Stimulated activated CD4-positive, alpha-beta T cell treated with anti-CD3 and anti-CD28 coated beads, Interleukin-4, amount 100 ng/mL, for 24 hours (primary cell): ENCODE results near the gene ST6GALNAC4.
A peak's percentile ranks its signal among the peaks of the same experiment; 100 is the strongest.

ENCODE experiments used
- DNase-seq: peaks from one replicate; pipeline ENCODE4 v3.0.0-alpha.2; 2020

The ST6GALNAC4 gene

DNA sequence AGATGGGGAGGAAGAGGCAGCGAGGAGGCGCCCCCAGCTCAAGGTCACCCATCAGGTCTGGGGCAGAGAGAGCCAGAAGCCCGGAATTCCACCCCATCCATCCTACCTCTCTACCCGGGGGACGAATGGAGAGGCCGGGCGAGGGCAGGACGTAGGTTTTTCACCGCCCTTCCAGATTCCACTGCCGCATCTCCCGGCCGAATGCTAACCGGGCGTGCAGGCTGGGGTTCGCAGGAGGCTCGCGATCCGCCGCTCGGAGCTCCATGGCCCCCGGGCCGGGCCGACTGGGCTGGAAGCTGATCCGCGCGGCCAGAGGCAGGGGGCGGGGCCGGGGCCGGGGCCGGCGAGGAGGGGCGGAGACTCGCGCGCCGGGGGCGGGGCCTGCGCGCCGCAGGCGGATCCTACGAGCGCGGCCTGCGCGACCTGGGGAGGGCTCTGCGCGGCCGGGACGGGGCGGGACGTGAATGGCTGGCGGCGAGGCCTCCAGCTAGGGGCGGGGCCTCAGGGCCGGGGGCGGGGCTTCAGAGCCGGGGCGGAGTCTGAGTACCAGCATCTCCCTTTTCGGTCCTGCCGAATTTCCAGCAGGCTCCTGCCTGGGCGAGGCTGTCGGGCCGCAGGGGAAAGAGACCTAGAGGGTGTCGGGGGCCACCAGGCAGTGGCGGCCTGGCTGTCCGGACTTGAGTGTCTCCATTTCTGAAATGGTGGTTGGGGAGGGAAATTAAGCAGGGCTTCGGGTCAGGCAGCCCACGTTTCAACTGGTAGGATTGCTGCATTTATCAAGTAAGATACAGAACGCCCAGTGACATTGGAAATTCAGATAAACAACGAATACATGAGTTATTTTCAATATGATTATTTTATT is at the start of gene ST6GALNAC4:
ST6GALNAC4 (minus strand) TSS at position 322 of the 862 bp plus-strand sequence. CDS start 622 bp downstream, outside the sequence.
- DNase-seq, result peak; percentile 94

DNA sequence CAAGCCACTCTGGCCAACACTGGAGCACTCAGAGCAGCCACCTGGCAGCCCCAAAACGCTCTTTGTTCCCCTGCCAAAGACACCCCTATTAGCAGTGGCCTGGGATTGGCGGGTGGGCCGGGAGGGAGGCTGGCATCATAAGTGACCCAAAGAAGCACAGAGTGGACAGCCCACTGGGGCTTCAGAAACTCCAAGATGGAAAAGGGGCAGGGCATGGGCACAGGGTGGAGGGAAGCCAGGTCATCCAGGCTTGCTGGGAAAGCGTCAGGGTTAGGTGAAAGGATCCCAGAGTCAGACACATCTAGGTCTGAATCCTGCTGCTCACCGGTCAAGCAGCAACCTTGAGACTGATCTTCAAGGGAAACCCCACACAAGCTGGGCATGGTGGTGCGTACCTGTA is 49.1 kb upstream of the ST6GALNAC4 start:
- no peak for DNase-seq

DNA sequence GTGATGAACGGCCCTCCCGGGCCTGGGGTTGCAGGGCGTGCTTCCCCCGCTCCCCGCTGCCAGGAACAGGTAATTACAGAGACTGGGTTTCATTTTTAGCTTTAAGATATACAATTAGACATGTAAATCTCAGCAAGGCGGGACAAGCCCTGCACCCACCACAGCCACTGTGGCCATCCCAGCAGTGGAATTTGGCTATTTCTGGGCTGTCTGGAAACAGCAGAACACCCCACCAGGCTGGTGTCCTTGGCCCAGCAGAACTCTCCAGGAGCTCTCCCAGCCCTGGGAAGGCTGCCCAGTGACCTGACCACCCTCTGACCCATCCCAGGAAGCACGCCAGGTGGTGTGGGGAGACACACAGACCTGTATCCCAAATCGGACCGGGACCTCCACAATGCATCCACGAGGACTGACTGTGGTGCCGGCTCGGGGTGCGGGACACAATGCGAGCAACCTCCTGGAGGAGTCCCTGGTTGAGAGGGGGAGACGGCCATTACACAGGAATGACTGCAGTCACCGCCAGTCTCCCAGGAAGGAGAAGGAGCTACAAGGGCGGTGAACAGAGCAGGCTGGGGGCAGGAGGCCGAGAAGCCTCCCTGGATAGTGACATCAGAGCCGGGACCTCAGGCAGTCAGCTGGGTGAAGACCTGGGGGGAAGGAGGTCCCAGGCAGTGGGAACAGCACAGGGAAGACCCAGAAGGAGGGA is 46.7 kb upstream of the ST6GALNAC4 start:
- no peak for DNase-seq

DNA sequence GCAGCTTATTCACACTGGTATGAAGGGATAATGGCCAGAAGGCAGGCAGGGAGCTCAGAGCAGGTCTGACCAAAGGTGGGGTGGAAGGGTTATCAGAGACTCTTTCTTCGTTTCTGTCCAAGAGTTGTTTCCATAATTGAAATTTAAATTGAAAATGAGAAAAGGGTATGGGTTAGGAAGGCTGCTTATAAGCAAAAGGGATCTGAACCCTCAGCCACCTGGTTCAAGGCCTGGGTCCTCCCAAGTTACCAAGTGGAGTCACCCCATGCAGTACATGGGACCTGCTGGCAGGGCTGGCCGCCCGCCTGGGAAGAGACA is 46.2 kb upstream of the ST6GALNAC4 start:
- no peak for DNase-seq

DNA sequence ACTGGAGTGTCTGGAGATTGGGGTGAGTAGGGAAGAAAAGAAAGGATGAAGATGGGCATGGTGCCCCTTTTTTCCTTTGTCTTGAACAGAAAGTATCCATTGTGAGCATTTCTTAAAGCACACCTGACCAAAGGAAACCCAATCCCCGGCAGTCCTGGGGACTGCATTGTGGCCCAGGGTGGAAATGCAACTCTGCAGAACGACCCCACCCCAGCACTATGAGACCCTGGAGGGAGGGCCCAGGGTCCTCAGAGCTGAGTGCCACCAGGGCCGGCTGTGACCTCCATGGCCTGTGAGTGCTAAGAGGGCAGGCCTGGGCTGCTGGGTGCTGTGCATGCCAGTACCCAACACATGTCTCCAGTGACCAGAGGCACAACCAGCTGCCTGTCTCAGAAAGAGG is 45.4 kb upstream of the ST6GALNAC4 start:
- DNase-seq, result no peak

DNA sequence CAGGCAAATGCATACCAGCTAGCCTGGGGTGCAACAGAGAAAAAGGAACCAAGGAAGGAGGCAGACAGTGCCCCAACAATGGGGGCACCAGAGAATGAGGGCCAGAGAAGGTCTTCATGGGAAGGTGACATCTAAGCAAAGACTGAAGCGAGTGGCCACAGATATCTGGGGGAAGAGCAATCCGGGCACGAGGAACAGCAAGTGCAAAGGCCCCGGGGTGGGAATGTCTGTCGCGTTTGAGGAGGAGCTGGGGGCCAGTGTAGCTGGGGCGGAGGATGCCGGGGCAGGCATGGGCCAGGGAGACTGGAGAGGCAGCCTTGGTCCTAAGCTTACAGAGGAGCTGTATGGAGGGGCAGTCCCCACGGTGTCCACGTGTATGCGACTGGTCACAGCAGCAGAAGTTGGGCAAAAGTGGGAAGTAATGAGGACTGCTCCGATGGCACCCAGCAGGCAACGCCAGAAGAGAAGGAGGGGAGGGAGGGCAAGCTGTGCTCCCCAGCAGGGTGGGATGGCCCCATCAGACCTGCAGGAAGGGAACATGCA is 44.8 kb upstream of the ST6GALNAC4 start:
- DNase-seq, result no peak

- DNase-seq, result no peak
Measured at GRCh38 chr9:127961155-127961490, 44.3 kb upstream of the ST6GALNAC4 start.

DNA sequence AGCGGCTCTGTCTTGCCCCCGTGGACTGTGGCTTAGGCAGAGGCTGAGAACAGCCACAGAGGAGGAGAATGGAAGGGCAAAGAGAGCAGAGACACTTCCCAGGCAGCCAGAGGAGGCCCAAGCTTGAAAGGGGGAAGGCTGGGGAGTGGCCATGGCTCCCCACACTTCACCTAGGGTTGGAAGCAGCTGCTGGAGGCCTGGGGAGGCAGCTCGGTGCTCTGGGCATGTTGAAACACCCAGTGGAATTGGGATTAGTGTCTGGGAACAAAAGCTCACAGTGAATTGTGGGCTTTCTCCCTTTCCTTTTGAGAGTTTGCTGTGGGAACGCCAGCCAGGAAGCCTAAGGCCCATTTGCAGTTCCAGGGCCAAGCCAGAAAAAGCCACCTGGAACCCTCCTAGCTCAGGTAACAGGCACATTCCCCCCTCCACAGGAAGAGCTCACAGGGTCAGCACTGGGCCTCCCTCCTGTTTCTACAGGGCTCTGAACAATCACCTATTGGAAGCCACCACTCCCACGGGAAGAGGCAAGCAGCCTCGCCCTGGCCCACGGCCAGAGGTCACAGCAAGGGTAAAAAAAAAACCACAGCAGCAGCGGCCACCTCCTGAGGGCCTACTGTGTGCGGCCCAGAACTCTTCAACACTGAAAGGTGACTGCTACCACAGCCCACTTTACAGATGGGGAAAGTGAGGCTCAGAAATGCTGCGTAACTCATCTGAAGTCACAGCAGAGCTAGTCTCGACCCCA is 43.7 kb upstream of the ST6GALNAC4 start:
- no peak for DNase-seq

GRCh38 chr9:127959841-127960409 is 43.1 kb upstream of the ST6GALNAC4 start:
- no peak for DNase-seq

- no peak for DNase-seq
Measured at GRCh38 chr9:127959398-127959797, 42.6 kb upstream of the ST6GALNAC4 start.

DNA sequence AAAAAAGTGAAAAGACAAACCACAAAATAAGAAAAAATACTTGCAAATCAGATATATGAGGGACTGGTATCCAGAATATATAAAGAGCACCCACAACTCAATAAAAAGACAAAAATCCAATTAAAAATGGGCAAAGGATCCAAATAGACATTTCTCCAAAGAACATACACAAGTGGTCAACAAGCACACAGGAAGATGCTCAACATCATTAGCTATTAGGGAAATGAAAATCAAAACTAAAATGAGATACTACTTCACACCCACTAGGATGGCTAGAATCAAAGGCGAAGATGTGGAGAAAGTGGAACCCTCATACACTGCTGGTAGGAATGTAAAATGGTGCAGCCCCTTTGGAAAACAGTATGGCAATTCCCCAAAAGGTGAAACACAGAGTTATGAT is 41.9 kb upstream of the ST6GALNAC4 start:
- no peak for DNase-seq

GRCh38 chr9:127955294-127956015 is 38.6 kb upstream of the ST6GALNAC4 start:
- DNase-seq, result peak; percentile 90

GRCh38 chr9:127954831-127955293 is 38.0 kb upstream of the ST6GALNAC4 start:
- no peak for DNase-seq

DNA sequence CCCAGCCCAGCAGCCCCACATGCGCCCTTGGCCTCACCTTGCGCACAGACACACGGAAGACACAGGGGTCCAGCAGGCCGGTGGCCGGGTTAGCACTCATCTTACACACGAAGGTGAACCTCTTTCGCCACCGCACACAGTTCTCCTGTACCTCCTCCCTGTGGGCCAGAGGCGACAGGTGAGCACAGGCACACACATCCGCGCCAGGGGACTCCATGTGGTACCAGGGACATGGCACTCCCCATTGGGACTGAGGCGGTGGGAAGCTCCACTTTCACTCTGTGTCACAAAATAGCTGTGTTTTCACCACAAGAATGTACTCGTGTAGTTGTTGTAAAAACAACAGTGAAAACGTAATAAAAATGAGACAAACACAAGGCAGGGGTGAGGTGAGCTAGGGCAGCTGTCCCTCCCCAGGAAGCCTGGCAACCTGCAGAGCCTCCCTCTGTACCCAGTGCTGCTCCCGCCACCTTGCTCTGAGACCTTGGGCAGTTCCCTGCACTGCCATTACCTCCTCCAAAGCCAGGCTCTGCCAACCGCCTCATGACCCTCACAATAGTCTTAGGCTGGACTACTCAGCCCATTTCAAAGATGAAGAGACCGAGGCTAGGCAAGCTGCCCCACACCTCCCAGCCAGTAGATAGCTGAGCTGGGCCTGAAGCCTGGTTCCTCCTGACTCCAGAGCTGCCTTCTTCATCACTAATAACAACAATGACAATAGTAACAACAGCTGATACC is 37.1 kb upstream of the ST6GALNAC4 start:
- DNase-seq, result no peak

- DNase-seq, result no peak
Measured at GRCh38 chr9:127953154-127953553, 36.3 kb upstream of the ST6GALNAC4 start.

DNA sequence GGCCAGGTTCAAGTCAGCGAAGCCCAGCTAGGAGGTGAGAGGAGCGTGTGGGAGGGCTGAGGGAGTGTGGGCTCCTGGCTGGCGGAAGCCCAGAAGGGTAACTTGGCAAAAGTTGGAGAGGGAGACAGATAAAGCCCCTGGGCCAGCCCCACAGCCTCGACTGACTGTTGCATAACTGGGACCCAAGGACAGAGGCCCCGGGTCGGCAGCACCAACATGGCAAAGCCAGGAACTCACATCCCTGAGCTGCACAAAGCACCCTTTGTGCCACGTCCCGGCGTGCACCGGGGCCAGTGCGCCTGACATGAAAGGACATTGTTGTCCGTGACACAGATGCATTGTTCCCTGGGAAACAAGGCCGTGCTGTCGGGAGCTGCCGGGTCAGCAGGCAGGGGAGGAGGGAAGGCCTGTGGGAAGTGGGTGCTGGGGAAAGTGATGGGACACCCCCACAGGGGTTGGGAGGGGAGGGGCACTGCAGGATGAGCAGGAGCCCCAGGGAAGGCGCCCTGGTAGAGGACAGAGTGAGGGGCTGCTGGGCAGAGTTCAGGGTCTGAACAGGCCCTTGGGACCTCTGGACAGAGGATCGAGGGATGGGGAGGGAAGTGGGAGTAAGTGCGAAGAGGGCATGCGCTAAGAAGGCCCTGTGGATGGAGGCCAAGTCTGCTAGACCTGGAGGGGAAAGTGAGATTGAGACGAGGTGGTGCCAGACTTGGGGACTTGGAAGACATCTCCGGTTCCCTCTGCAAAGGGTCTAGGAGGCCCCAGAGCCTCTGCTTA is 33.9 kb upstream of the ST6GALNAC4 start:
- DNase-seq, result no peak

DNA sequence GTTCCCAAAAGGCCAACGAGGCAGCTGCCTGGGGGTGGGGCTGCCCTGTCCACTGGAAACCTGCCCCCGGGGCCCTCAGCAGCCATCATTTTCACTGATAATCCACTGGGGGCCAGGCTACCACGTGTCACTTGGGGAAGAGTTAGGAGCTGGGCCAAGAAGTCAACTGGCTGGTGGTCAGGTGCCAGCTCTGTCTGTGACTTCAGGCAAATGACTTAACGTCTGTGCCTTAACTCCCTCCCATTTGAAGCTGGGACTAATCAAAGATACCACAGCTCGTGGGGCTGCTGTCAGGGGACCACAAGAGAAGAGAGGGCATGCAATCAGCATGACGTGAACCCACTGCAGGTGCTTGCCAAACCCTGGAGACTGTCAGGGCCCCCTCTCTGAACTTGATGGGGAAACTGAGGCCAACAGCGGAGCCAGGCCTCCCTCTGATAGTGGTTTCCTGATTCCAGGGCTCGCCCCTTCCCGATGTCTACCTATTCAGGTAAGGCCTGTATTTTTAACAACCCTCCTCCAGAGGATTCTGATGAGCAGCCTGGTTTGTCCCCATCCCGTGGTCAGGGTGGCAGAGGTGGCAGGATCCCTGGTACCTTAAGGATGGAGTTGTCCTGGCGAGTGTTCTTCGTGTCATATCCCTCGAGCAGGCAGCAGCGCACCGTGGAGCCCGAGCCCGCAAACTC is 33.1 kb upstream of the ST6GALNAC4 start:
- DNase-seq, result no peak

GRCh38 chr9:127947841-127948710 is 31.2 kb upstream of the ST6GALNAC4 start:
- no peak for DNase-seq

GRCh38 chr9:127946728-127947127 is 29.9 kb upstream of the ST6GALNAC4 start:
- no peak for DNase-seq
